Fibroblast of lung (primary cell): ENCODE measurements around the gene ECT2.

Experiments used
- EZH2 ChIP-seq: IDR thresholded peaks from 2 replicates; pipeline ENCODE4 v1.5.1; 2012; ENCODE audit warnings: low read length, control low read depth, mild to moderate bottlenecking; ENCODE audit errors: missing control alignments
- TF ChIP-seq, protein P1 (sequence below), 2 donors: IDR thresholded peaks in 1 of 2; conservative IDR thresholded peaks in 1 of 2; 1 replicate in 1 of 2; 2 replicates in 1 of 2; pipeline ENCODE4 v1.5.1; 2011 to 2012; ENCODE audit warnings: low read length in 2 of 2, control low read depth in 1 of 2, inconsistent platforms in 1 of 2, low read depth in 1 of 2, mild to moderate bottlenecking in 1 of 2

GRCh38 chr3:172813462-172813861, 62.9 kb downstream of the ECT2 start:
- TF ChIP-seq, protein P1, sequence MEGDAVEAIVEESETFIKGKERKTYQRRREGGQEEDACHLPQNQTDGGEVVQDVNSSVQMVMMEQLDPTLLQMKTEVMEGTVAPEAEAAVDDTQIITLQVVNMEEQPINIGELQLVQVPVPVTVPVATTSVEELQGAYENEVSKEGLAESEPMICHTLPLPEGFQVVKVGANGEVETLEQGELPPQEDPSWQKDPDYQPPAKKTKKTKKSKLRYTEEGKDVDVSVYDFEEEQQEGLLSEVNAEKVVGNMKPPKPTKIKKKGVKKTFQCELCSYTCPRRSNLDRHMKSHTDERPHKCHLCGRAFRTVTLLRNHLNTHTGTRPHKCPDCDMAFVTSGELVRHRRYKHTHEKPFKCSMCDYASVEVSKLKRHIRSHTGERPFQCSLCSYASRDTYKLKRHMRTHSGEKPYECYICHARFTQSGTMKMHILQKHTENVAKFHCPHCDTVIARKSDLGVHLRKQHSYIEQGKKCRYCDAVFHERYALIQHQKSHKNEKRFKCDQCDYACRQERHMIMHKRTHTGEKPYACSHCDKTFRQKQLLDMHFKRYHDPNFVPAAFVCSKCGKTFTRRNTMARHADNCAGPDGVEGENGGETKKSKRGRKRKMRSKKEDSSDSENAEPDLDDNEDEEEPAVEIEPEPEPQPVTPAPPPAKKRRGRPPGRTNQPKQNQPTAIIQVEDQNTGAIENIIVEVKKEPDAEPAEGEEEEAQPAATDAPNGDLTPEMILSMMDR (conservative IDR thresholded peaks at IDR 0.05 in 1 of 2, IDR thresholded peaks at IDR 0.05 in 1 of 2; ENCODE audit: low read depth in 1 of 2, low read length in 2 of 2): no peak
- no peak for TF ChIP-seq EZH2
